ENCODE results near the gene CAMKV.
A peak's percentile ranks its signal among the peaks of the same experiment; 100 is the strongest.

CAMKV gene

GRCh38 chr3:49901366-49902339 is 31.9 kb upstream of the CAMKV start:
- TF ChIP-seq MAX (IDR thresholded peaks at IDR 0.05), result no peak

GRCh38 chr3:49900491-49901153 is 30.9 kb upstream of the CAMKV start:
- TF ChIP-seq MAX (IDR thresholded peaks at IDR 0.05) (peak; percentile 87), TAF1 (IDR thresholded peaks at IDR 0.05; ENCODE audit: low read depth) (no peak), YY1 (IDR thresholded peaks at IDR 0.05; ENCODE audit: low read depth) (no peak), EP300 (IDR thresholded peaks at IDR 0.05; ENCODE audit: borderline replicate concordance) (peak; percentile 64; the same call in 1 of the 2 replicates), CEBPB (IDR thresholded peaks at IDR 0.05) (no peak), ZBTB7A (IDR thresholded peaks at IDR 0.05; ENCODE audit: low read depth) (no peak), EGR1 (IDR thresholded peaks at IDR 0.05) (no peak), RAD21 (IDR thresholded peaks at IDR 0.05; ENCODE audit: low read depth) (no peak), USF1 (IDR thresholded peaks at IDR 0.05) (no peak), NFIC (IDR thresholded peaks at IDR 0.05) (peak; percentile 63; the same call in 1 of the 2 replicates), TEAD4 (IDR thresholded peaks at IDR 0.05) (peak; percentile 56; the same call in 1 of the 2 replicates), TCF12 (IDR thresholded peaks at IDR 0.05; ENCODE audit: low read depth) (peak; percentile 77), CREB1 (IDR thresholded peaks at IDR 0.05; ENCODE audit: low read depth) (no peak), FOXM1 (IDR thresholded peaks at IDR 0.05; ENCODE audit: borderline replicate concordance, low read depth) (peak; percentile 36; the same call in 1 of the 2 replicates), REST (IDR thresholded peaks at IDR 0.05; ENCODE audit: low read depth) (no peak)

GRCh38 chr3:49899815-49900214 is 30.1 kb upstream of the CAMKV start:
- TF ChIP-seq RAD21 (IDR thresholded peaks at IDR 0.05; ENCODE audit: low read depth), result peak; percentile 15; the same call in 1 of the 2 replicates
- TF ChIP-seq USF1 (IDR thresholded peaks at IDR 0.05), result no peak

GRCh38 chr3:49898991-49899390 is 29.3 kb upstream of the CAMKV start:
- TF ChIP-seq RAD21 (IDR thresholded peaks at IDR 0.05; ENCODE audit: low read depth) (no peak), MAX (IDR thresholded peaks at IDR 0.05) (no peak), CREB1 (IDR thresholded peaks at IDR 0.05; ENCODE audit: low read depth) (no peak), USF1 (IDR thresholded peaks at IDR 0.05) (no peak), ZBTB7A (IDR thresholded peaks at IDR 0.05; ENCODE audit: low read depth) (no peak), NFIC (IDR thresholded peaks at IDR 0.05) (no peak), TCF12 (IDR thresholded peaks at IDR 0.05; ENCODE audit: low read depth) (no peak), EP300 (IDR thresholded peaks at IDR 0.05; ENCODE audit: borderline replicate concordance) (no peak), CEBPB (IDR thresholded peaks at IDR 0.05) (no peak), YY1 (IDR thresholded peaks at IDR 0.05; ENCODE audit: low read depth) (no peak), FOXM1 (IDR thresholded peaks at IDR 0.05; ENCODE audit: borderline replicate concordance, low read depth) (no peak), TAF1 (IDR thresholded peaks at IDR 0.05; ENCODE audit: low read depth) (no peak)

GRCh38 chr3:49896345-49896744 is 26.6 kb upstream of the CAMKV start:
- TF ChIP-seq CEBPB (IDR thresholded peaks at IDR 0.05) (no peak), YY1 (IDR thresholded peaks at IDR 0.05; ENCODE audit: low read depth) (no peak), EP300 (IDR thresholded peaks at IDR 0.05; ENCODE audit: borderline replicate concordance) (no peak), TEAD4 (IDR thresholded peaks at IDR 0.05) (no peak), NFIC (IDR thresholded peaks at IDR 0.05) (no peak), ZBTB7A (IDR thresholded peaks at IDR 0.05; ENCODE audit: low read depth) (no peak), FOXM1 (IDR thresholded peaks at IDR 0.05; ENCODE audit: borderline replicate concordance, low read depth) (no peak), USF1 (IDR thresholded peaks at IDR 0.05) (no peak), MAX (IDR thresholded peaks at IDR 0.05) (no peak), TCF12 (IDR thresholded peaks at IDR 0.05; ENCODE audit: low read depth) (no peak), REST (IDR thresholded peaks at IDR 0.05; ENCODE audit: low read depth) (no peak), EGR1 (IDR thresholded peaks at IDR 0.05) (no peak), TAF1 (IDR thresholded peaks at IDR 0.05; ENCODE audit: low read depth) (no peak), RAD21 (IDR thresholded peaks at IDR 0.05; ENCODE audit: low read depth) (no peak), CREB1 (IDR thresholded peaks at IDR 0.05; ENCODE audit: low read depth) (no peak)
